Kidney glomerular epithelial cell (primary cell): ENCODE measurements around the gene TMTC2.

Experiments used
- DNase-seq: peaks from one replicate; lab custom pipeline; 2025; lab: John Stamatoyannopoulos, UW

The TMTC2 gene

DNA sequence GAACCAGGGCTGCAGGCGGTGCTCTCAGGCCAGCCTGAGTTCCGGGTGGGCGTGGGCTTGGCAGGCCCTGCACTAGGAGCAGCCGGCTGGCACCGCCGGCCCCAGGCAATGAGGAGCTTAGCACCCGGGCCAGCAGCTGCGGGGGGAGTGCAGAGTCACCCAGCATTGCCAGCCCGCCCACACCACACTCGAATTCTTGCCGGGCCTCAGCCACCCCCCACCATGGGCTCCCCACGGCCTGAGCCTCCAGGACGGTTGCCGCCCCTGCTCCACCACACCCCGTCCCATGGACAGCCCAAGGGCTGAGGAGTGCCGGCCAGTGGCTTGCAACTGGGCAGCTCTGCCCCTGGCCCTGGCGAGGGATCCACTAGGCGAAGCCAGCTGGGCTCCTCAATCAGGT is 453.4 kb downstream of the TMTC2 start:
- no peak for DNase-seq

- DNase-seq: no peak
Observed at GRCh38 chr12:83141460-83141994, 454.8 kb downstream of the TMTC2 start.

GRCh38 chr12:83142914-83143313 is 456.2 kb downstream of the TMTC2 start:
- no peak for DNase-seq

GRCh38 chr12:83143950-83144349 is 457.2 kb downstream of the TMTC2 start:
- no peak for DNase-seq

DNA sequence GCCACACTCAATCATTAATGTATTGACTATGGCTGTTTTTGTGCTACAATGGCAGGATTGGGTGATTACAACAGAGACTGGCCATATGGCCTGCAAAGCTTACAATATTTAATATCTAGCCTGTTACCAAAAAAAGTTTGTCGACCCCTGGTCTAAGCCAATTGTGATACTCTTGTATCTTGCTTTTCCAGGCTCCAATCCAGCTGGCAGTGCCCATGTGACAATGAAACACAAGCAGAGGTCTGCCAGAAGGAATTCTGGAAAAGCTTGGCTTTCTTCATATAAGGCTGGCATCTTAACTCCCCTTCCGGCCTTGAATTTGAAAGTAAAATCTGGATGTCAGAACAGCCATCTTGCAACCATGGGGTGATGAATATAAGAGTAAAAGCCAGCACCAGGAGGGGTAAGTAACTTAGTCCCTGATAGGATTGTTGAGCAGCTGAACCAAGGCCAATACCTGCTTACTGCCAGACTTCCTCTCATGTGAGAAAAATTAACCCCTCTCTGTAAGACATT is 458.7 kb downstream of the TMTC2 start:
- no peak for DNase-seq

DNA sequence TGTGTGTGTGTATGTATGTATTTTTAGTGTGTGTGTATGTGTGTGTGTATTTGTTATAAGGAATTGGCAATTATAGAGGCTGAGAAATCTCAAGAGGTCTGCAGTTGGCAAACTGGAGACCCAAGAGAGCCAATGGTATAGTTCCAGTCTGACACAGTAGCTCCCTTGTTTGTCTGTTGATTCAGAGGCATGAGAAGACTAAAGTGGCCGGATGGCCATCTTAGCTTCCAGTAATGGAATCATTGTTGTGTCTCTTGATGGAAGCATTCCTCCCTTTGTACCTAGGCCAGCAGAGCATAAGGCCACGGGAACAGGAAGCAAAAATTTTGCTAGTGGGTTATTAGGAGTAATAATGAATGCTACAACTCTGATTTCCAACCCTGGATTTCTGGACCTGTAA is 460.6 kb downstream of the TMTC2 start:
- no peak for DNase-seq

DNA sequence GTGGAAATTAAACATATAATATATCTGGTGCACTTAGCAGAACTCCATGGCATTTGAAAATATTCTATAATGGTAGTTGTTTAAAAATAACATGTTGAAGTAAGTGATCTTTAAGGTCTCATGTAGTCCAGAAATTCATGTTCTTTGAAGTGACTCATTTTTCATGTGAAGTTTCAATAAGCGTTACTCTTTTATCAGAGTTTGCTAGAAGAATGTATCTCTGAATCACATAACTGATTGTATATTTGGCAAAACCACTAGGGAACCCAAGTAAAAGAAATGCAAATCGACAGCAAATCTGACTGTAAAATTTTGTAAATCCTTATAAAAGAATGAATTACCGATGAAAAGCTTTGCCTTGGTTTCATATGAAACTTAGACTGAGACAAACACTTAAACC is 463.3 kb downstream of the TMTC2 start:
- no peak for DNase-seq

- no peak for DNase-seq
Observed at GRCh38 chr12:83150465-83151189, 463.9 kb downstream of the TMTC2 start.

GRCh38 chr12:83153177-83153576 is 466.5 kb downstream of the TMTC2 start:
- no peak for DNase-seq

- no peak for DNase-seq
Observed at GRCh38 chr12:83156815-83157214, 470.1 kb downstream of the TMTC2 start.

GRCh38 chr12:83157604-83158003 is 470.9 kb downstream of the TMTC2 start:
- DNase-seq: no peak

GRCh38 chr12:83158613-83159207 is 472.0 kb downstream of the TMTC2 start:
- no peak for DNase-seq

GRCh38 chr12:83161456-83161855 is 474.8 kb downstream of the TMTC2 start:
- DNase-seq: no peak

DNA sequence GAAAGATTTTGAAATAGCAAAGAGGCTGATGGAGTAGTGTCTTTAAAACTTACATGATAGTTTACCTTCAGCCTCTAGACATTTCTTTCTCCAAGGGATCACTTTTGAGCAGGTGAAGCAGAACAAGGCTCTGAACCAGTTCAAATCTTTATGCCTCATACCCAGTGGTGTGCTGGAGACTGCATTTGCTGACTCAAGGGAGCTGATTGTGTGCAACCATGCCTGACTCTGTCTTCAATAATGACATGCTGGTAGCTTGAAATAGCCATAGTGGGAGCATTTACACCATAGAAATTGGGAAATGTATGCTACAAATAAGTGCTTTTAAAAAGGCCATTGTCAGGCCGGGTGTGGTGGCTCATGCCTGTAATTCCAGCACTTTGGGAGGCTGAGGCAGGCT is 482.0 kb downstream of the TMTC2 start:
- DNase-seq: no peak

DNA sequence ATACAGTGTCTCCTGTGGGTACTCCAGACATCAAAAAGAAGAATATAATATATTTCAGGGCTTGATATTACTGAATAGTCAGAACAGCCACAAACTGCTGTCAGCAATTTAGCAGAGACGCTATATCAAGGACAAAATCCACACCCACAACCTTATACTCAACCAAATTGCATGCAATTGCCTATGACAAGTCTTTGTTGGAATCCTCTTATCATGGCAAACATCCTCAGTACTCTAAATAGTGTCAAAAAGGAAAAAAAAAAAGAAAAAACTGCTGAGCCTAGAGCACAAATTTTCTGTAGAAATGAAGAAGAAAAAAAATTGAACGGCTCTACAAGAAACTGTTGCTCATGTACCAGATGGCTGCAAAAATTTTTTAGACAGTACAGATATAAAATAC is 485.7 kb downstream of the TMTC2 start:
- no peak for DNase-seq

DNA sequence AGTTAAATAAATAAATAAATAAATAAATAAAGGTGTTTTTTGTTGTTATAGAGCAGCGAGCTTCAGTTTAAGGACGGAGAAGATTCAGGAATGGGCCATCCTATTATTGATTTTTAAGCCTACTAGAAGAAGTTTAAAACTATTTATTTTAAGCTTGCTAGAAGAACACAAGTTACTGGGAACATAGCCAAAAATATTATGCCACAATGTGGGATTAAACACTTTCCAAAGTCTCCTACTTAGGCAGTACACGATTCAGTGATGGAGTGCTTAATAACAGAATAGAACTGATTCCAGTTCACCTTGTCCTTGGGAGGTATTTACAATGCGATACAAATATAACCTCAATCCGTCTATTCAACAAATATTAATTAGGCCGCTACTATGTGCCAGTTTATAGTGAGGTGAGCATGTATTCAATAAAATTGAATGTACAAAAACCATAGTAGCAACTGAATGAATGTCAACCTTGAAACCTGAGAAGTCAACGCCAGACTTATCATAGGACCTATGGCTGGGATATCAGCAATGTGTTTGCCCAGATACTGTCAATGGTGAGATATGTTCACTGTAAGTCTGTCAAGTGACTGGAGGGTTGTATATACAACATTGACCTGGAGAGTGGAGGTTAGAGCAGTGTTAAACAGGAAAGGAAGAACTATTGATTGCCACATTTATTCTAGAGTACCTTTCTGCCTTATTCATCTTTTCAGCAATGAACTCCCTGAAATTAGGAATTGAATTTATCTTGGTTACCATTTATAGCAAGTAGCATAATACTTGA is 486.4 kb downstream of the TMTC2 start:
- DNase-seq: no peak

DNA sequence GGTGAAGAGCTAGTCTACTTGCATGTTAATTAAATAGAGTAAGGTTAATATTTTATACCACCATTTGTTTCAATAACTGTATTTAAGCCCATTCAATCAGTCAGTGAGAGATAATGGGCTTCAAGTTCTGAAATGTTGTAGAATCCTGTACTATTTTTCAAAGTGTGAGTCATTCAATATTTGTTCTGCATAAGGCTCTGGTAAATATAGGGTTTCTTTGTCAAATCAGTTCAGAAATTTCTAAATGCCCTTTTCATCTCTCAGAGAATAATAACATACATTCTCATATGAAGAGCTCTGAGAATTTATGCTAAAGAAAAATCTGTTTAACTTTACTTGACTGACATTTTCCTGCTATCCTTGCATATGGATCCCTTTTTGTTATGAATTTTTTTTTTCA is 493.3 kb downstream of the TMTC2 start:
- DNase-seq: no peak

DNA sequence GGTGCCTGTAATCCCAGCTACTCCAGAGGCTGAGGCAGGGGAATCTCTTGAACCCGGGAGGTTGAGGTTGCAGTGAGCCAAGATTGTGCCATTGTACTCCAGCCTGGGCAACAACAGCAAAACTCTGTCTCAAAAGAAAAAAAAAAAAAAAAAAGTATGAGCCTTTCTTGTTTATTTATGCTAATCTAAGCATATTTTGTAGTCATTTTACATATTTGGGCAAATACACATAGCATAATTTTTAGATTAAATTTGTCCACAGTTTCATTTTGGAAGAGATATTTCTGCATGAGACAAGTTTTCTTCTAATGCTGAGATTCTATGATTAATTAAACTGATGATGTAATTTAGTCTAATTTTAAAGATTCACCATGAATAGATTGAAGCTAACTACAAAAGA is 494.4 kb downstream of the TMTC2 start:
- DNase-seq: no peak

- DNase-seq: no peak
Observed at GRCh38 chr12:83183132-83183531, 496.4 kb downstream of the TMTC2 start.
